Prostate gland (tissue), 2 donors: ENCODE measurements around the gene ARL4C. TPM values are rescaled to one million over a fixed set of nuclear protein-coding genes. Genes with fewer than 3 reads are reported as not detected.

ENCODE experiments used
- DNase-seq: peaks from one replicate; pipeline ENCODE4 v3.0.0-alpha.2; 2019; ENCODE audit warnings: low spot score
- H3K27ac ChIP-seq, 2 donors: fragments of 200-600 bp; sonication (generic); 2 replicates each; pipeline ENCODE4 v1.5.1; 2017 to 2019
- H3K27me3 ChIP-seq: fragments of 200-600 bp; sonication (generic); replicated peaks from 2 replicates; pipeline ENCODE4 v1.5.1; 2019; ENCODE audit not compliant: insufficient read depth
- H3K36me3 ChIP-seq, 2 donors: fragments of 200-600 bp; sonication (generic); 1 replicate in 1 of 2; 2 replicates in 1 of 2; pipeline versions ENCODE4 v1.5.1 to v1.8.1; 2017 to 2019
- H3K4me1 ChIP-seq: fragments of 200-600 bp; sonication (generic); replicated peaks from 2 replicates; pipeline ENCODE4 v1.5.1; 2019
- H3K4me3 ChIP-seq, 2 donors: fragments of 200-600 bp; sonication (generic); 2 replicates each; pipeline ENCODE4 v1.5.1; 2017 to 2019
- H3K9me3 ChIP-seq: fragments of 200-600 bp; sonication (generic); 2 replicates; pipeline ENCODE4 v1.5.1; 2017
- CTCF ChIP-seq, 4 experiments: fragments of 200-600 bp in 2 of 4; fragments of 450-650 bp in 2 of 4; sonication (generic) in 2 of 4; IDR thresholded peaks; 1 replicate in 3 of 4; 2 replicates in 1 of 4; pipeline ENCODE4 v1.5.1; 2016 to 2019; ENCODE audit warnings: antibody characterized with exemption in 4 of 4, mild to moderate bottlenecking in 2 of 4, moderate library complexity in 2 of 4
- POLR2A ChIP-seq: fragments of 450-650 bp; IDR thresholded peaks from one replicate; pipeline ENCODE4 v1.6.1; 2016; ENCODE audit warnings: antibody characterized with exemption, mild to moderate bottlenecking
- POLR2AphosphoS5 ChIP-seq: sonication (generic); formaldehyde crosslinking; IDR thresholded peaks from one replicate; pipeline ENCODE4 v1.6.1; 2017; ENCODE audit warnings: antibody characterized with exemption
- WGBS: methylation state at CpG from one replicate; pipeline ENCODE4 v1.1.5; 2018; 5-methylcytosine and 5-hydroxymethylcytosine counted together
- intact Hi-C: fragments of 100-400 bp; cut with DNase I; formaldehyde crosslinking; loops from one replicate; pipeline ENCODE4 v1.14.2; 2022
- total RNA-seq, 2 donors: library from RNA; depleted of rRNA; stranded (reverse); fragments of >200 nt; gene quantifications; one replicate each; pipeline ENCODE4 v1.1.0, GENCODE V29; 2016

ARL4C gene
- total RNA-seq, 2 donors from 2014 or later = 8.5 to 20.5 TPM

- Histone ChIP-seq H3K27me3 (no peaks in the 10 kb centered on the region), H3K36me3 (no peaks in the 10 kb centered on the region), H3K27ac (no peak overlapping the region), H3K9me3 (no peaks in the 10 kb centered on the region), H3K4me1 (no peaks in the 10 kb centered on the region), H3K4me3 (no peak overlapping the region)
- TF ChIP-seq CTCF (IDR thresholded peaks at IDR 0.05) = no peak
- TF ChIP-seq POLR2AphosphoS5 = no peak
- no peak for TF ChIP-seq POLR2A
- intact Hi-C loops = no loop called here
- no peak for DNase-seq
- 91% methylated on average over 8 of the region's 8 CpGs for WGBS
Measured at GRCh38 chr2:234528410-234529148, 31.7 kb upstream of the ARL4C start.

DNA sequence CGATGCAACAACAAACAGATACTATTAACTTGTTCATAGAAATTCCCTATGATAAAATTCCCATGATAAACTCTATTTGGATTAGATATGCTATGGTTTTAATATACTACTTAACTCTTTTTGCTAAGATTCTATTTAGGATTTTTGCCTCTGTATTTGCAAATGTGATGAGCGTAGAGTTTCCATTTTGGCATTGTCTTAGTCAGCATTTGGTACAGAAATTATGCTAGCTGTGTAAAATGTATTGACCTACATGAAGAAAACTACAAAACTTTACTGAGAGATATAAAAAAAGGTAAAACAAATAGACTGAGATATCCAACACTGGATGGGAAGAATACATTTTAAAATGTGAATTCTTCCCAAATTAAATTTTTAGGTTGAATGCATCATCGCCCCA lies 29.8 kb upstream of the ARL4C start:
- TF ChIP-seq POLR2AphosphoS5 (no peak), CTCF (IDR thresholded peaks at IDR 0.05) (no peak), POLR2A (no peak)
- Histone ChIP-seq H3K27me3 (no peaks in the 10 kb centered on the region), H3K4me3 (no peak overlapping the region), H3K4me1 (no peaks in the 10 kb centered on the region), H3K9me3 (no peaks in the 10 kb centered on the region), H3K27ac (no peak overlapping the region), H3K36me3 (no peaks in the 10 kb centered on the region)
- no peak for DNase-seq
- intact Hi-C loops = no loop called here
- 97% methylated on average over 3 of the region's 3 CpGs for WGBS

- no peaks in the 10 kb centered on the region for H3K9me3 ChIP-seq
- H3K27me3 ChIP-seq = no peaks in the 10 kb centered on the region
- no peak overlapping the region for H3K4me3 ChIP-seq
- intact Hi-C loops = no loop called here
- no peak overlapping the region for H3K27ac ChIP-seq
- DNase-seq = no peak
- WGBS = 90% methylated on average over 2 of the region's 2 CpGs
- TF ChIP-seq CTCF (IDR thresholded peaks at IDR 0.05) (no peak), POLR2AphosphoS5 (no peak), POLR2A (no peak)
- H3K36me3 ChIP-seq = no peaks in the 10 kb centered on the region
- H3K4me1 ChIP-seq = no peaks in the 10 kb centered on the region
Measured at GRCh38 chr2:234521536-234521935, 24.7 kb upstream of the ARL4C start.

DNA sequence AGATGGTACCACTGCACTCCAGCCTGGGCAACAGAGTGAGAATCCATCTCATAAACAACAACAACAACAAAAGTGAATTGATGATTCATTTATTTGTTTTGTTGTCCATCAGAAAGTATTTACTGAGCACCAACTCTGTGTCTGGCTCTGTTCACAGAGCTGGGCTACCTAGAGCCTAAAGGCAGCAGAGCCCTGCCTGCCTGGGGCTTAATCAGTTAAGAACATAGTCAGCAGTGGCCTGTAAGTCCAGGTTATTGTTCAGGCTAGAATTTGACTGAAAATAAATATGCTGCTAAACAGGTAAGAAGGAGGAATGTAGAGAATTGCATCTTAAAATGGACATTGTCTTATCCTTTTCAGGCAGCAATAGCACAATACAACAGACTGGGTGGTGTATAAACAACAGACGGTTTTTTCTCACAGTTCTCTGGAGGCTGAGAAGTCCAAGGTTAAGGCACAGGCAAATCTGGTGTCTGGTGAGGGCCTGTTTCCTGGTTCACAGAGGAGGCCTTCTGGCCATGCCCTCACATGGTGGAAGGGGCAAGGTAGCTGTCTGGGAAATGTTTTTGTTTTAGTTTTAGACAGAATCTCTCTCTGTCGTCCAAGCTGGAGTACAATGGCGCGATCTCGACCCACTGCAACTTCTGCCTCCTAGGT lies 22.2 kb upstream of the ARL4C start:
- 89% methylated on average over 5 of the region's 5 CpGs for WGBS
- no peaks in the 10 kb centered on the region for H3K36me3 ChIP-seq
- TF ChIP-seq POLR2A = no peak
- no peak for TF ChIP-seq POLR2AphosphoS5
- no peak for TF ChIP-seq CTCF (IDR thresholded peaks at IDR 0.05)
- H3K4me3 ChIP-seq = no peak overlapping the region
- H3K4me1 ChIP-seq = no peaks in the 10 kb centered on the region
- H3K27ac ChIP-seq = no peak overlapping the region
- H3K27me3 ChIP-seq = no peaks in the 10 kb centered on the region
- no peaks in the 10 kb centered on the region for H3K9me3 ChIP-seq
- no peak for DNase-seq
- intact Hi-C loops = no loop called here

GRCh38 chr2:234517971-234518370 lies 21.1 kb upstream of the ARL4C start:
- TF ChIP-seq POLR2A (no peak), POLR2AphosphoS5 (no peak), CTCF (IDR thresholded peaks at IDR 0.05) (no peak)
- Histone ChIP-seq H3K36me3 (no peaks in the 10 kb centered on the region), H3K9me3 (no peaks in the 10 kb centered on the region), H3K27ac (no peak overlapping the region), H3K4me3 (no peak overlapping the region), H3K27me3 (no peaks in the 10 kb centered on the region), H3K4me1 (no peaks in the 10 kb centered on the region)
- DNase-seq = no peak
- intact Hi-C loops = no loop called here
- WGBS = 84% methylated on average over 8 of the region's 8 CpGs
